Stimulated activated CD4-positive, alpha-beta T cell treated with anti-CD3 and anti-CD28 coated beads, Interleukin-4, amount 100 ng/mL, for 4 hours (primary cell): ENCODE measurements around the gene FOXO1.

Experiments
- DNase-seq, 2 experiments: peaks; one replicate each; pipeline ENCODE4 v3.0.0-alpha.2; 2020

Gene FOXO1

DNA sequence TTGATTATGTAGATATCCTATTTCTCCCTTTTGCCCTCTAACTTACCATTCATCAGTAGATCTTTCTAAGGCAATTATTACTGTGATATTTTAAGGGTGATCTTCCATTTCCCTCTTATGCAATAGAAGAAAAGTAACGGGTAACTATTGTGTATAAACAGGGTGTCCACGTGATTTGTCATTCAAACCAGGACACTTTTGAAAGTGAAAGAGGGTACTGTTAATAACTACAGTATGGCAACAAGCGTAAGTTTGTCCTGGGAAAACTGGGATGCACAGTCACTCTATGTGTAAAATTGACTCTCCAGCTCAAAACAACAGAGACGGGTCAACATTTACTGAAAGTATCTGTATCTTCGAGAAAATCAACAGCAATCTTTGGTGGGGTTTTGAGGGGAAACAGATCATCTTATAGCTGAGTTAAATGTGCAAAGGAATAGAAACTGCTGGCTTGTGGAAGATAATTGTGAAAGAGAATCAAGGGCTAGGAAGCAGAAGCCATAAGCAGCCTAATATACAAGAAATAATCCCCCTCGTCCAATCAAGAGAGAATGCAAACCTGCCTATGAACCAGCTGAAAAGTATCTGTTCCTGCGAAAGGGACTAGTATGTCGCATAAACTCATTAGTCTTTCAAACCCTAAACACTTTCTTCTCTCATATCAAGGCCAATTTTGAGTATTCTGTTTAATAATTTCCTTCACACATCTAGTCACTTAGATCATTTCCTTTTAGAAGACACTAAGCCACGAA, 126.7 kb downstream of the FOXO1 start:
- DNase-seq: no peak

DNA sequence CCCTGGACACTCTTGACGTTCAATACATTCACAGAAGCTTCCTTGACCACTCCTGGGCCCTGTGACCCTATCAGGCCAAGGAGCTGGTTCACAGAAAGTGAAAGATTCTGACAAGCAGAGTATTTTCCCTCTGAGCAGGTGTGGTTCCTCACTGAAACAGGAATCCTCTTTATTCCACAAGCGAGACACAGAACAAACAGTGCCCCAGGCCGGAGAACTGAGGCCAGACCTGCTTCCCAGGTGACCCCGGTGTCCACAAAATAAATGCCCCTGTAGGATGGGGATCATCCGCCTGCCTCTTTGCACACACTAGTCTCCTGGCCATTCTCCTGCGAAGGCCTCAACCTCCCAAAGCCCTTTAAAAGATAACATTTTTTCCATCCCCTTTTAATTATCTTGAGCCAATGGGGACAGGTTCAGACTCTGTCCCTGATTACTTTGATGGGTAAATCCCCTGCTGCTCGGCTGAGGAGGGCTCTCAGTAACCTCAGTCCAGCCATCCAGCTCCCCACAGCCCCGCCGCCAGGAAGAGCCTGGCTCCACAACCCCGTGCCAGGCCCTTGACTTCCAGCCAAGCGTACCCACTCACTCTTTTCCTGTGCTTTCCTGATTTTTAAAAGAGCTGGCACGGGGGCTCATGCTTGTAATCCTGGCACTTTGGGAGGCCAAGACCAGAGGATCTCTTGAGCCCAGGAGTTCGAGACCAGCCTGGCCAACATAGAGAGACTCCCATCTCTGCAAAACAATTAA, 129.1 kb downstream of the FOXO1 start:
- no peak for DNase-seq

DNA sequence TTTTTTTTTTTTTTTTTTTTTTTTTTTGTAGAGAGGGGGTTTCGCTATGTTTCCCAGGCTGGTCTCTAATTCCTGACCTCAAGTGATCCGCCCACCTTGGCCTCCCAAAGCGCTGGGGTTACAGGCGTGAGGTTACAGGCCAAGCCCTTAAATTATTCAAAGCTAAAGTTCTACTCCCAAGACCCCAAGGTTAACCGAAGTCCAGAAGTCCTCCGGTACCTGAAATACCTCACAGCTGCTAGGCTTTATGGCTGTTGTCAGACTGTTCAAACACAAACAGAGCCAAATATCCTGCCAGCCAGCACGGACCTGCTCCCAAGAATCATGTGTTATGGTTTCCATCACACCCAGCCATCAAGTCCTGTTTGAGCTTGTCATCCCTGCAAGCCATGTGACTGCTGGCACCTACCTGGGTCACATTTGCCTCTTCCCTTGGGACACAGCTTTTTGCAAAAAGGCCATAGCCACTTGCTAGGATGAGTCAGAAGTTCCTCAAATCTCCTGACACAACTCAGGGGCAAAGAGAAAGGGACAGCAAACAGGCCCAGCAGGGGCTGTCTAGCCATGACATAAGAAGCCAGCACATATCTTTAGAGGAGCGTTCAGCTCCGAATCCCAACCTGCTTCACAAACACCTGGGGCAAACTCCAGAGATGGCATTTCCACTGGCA, 129.9 kb downstream of the FOXO1 start:
- no peak for DNase-seq

DNA sequence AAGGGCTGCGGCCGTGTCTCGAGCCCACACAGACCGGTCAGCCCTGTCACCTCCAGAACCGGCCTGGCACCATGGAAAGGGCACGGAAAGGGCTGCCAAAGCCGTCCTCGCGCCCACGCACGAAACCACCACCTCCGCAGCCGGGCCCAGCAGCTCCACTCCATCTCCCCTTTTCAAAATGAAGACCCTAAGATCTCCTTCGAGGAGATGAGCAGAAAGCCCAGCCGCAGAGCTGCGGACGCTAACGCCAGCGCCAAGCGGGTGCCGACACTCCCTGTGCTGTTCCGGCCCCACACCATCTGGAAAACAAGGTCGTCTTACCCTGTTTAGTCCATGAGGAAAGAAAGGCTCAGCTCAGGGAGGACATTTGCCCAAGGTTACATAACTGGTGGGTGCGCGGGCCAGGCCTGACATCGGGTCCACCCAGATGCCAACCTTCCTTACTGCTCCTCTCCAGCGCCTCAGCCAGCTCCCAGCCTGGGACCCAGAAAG, 131.1 kb downstream of the FOXO1 start:
- no peak for DNase-seq

DNA sequence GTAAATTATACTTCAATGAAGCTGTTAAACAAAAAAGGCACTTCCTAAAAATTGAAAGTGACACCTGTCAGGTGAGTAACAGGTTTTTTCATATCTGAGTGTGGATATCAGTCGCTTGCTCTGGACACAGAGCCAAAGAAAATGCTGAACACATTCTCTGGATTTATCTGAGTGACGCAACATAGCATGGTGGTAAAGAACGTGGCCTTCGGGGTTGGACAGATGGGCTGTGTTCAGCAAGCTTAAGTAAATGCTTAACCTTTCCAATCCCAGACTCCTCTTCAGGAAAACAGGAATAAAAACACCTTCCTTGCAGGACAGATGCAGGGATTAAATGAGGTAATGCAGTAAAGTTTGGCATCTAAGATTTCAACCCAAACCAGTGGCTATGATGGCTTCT, 132.0 kb downstream of the FOXO1 start:
- no peak for DNase-seq

DNA sequence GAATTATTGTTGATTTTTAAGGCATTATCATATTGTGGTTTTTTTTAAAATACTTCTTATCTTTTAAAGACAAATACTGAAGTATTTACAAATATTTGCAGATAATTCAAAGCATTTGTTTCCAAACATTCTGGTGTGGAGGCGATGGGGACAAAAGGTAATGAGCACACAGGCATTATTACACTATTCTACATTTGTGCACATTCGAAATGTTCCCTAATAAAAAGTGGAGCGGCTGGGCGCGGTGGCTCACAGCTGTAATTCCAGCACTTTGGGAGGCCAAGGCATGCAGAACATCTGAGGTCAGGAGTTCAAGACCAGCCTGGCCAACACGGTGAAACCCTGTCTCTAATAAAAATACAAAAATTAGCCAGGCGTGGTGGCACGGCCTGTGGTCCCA, 133.4 kb downstream of the FOXO1 start:
- no peak for DNase-seq

DNA sequence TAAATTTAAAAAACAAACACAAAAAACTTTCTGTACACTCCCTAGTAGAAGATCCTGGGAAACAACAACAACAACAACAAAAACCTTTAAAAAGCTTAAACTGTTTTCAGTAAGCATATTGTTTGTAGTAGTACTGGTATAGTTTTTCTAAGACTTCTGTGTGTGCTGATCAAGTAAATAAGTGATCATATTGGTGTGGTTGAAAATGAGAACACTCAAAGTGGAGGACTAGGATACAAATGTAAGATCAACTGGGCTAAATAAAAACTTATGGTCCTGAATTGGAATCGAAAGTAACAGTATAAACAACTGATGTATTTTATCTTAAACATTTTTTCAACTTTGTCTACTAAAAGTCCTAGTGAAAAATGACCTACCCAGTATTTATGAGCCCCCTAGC, 135.5 kb downstream of the FOXO1 start:
- DNase-seq: no peak

DNA sequence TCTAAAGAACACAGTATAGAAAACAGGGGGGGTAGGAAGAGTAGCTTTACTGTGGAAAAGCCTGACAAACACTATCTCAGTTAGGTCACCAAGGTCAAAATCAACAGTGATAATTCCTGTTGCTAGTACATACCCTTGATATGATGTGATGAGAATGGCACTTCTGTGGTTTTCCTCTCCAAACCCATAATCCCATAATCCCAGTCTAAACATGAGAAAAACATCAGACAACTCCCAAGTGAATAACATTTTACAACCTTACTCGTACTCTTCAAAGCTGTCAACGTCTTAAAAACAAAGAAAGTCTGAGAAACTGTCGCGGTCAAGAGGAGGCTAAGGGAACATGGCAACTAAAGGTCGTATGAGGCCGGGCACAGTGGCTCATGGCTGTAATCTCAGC, 137.6 kb downstream of the FOXO1 start:
- DNase-seq: no peak

DNA sequence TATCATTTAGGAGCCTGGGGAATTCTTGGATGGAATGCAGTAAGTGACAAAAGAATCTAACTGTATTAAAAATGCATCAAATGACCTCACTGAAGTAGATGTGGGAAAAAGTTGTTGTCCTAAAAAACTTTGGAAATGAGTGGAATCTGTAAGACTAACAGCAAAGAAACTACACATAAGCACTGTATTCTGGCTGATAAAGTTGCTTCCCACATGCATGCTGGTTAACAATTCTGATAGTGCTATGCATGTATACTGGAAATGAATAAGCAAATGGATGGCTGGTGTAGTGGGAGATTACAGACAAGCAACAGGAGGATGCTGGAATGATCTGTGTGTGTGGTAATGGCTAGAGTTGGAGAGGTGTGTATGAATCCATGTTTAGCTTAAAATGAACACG, 138.5 kb downstream of the FOXO1 start:
- DNase-seq: no peak

DNA sequence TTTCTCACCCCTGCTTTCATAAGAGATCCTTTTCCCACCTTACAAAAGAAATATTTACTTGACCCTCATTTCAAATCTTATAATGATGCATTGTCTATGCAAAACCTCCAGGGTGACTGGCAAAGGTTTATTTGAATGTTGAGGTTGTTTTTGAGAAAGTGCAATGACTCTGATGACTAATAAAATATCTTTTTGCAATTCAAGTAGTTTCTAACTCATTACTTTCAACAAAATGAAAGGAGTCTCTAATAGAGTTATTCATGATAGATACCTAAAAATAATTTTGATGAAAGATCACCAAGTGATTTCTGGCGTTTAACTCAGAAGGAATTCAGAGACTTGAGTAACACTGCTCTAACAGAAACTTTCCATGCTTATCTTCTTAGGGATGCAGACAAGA, 144.2 kb downstream of the FOXO1 start:
- no peak for DNase-seq

DNA sequence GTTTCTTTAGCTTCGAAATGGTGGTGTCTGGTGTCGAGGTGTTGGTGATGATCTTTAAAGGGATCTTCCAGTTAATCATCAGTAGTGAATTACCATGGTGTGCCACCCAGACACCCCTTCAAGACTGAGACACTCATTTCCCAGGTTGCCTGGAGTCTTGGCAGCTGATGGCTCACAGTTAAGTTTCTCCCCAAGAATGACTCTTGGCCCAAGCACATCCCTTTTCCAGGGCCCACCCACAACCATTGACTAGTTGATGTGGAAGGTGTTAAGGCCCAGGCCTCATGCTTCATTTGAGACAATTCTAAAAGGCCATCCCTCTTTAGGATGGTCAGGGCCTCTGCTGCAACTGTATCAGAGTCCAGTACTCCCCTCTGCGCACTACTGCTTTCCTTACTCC, 145.5 kb downstream of the FOXO1 start:
- DNase-seq: no peak

DNA sequence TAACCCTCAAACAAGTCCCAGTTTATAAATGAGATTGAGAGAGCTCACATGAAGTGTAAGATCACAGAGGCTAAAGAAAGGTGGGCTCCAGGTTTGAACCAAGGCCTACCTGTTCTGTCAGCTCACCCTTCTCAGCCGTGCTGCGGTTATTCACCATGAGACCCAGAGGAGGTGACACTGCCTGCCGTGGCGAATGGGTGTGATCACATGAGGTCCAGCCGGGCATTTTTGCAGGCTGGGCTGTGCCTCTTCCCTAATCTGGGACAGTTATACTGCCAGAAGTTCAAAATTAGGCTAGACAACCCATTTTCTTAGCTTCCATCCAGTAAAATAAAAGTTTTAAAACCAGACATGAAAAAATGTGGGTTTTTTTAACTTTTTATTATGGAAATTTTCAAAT, 146.8 kb downstream of the FOXO1 start:
- DNase-seq: no peak

DNA sequence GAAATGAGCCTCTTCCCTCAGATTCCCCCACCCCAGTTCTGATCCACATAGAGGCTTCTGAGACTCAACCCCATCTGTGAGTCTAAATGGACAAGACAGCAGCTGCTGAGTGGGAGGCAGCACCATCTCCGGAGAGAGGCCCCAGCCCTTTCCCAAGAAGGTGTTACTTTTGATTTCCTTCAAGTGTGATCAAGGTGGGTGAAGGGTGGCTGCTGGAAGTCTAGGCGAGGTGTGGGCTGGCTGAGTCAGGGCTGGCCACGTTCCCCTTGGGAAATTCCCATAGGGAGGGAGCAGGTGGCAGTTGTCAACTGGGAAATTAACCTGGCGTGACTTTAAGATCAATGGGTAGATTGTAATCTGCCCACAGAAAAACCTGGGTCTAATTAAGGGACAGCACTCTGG, 148.0 kb downstream of the FOXO1 start:
- DNase-seq: peak; percentile 58 to 68

DNA sequence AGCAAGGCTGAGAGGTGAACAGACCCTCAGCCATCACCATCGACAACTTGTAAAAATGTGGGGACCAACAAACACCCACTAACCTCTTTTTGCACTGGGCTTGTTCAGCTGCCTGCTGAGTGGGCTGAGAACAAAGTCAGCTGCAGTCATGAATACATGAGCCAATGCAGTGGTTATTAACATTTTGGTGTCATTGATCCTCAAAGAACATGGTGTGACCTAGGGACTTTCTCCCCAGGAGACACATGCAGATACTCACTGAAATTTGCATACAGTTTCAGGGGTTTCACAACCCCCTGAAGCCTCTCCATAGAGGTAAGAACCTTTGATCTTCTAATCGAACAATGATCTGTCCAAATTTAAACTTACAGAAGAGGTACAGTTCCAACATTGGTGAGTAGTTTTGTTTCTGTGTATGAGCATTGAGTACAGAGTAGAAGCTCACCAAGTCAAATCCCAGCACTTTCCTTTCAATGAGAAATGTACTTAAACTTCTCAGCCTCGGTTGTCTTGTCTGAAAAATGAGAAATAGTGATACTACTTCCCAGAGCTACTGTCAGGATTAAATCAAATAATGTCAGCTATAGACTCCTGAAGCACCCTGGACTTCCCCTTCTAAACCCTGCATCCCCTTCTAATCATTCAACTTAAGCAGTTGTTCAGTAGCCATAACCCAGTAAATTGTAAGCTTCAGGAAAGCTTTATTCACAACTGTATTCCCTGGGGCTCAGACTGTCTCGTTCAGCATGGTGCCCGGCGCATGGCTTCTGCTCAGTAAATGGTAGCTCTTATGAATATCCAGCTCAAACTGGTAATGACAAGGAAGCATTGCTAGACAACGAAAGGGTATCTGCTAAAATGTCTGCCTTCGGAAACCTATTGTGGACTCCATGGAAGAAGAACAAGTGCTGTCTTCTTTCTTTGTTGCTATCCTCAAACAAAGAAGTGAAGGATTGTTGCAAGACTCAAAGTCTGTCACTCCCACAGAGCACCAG, 148.7 kb downstream of the FOXO1 start:
- DNase-seq: peak; percentile 6 to 10

DNA sequence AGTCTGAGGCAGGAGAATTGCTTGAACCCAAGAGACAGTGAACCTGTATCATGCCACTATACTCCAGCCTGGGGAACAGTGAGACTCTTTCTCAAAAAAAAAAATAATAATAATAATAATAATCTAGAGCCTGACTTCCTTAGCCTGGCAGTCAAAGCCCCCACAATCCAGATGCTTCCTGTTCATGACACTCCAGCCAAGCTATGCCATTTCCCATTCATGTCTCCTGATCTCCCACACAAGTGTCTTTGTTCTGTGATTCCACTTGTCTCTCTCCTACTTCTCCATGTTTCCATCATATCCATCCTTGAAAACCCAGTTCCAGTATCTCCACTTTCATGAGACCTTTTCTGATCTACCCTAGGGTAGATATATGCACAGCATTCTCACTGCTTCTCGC, 150.7 kb downstream of the FOXO1 start:
- DNase-seq: no peak

DNA sequence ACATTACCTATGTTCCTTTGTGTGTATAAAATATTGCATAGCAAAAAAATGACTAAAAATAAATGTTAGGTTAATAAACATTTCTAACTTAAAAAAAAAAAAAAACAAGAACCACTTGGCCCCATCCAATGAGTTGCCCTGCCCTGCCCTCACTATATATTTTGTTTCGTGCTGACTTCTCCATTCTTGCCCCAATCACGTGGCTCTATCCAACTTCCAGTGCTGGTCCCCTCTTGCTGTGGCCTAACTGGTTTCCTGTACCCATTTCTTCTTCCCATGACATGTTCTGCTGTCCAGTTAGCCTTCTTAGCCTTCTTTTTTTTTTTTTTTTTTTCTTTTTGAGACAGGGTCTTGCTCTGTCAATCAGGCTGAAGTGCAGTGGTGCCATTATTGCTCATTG, 151.6 kb downstream of the FOXO1 start:
- no peak for DNase-seq

DNA sequence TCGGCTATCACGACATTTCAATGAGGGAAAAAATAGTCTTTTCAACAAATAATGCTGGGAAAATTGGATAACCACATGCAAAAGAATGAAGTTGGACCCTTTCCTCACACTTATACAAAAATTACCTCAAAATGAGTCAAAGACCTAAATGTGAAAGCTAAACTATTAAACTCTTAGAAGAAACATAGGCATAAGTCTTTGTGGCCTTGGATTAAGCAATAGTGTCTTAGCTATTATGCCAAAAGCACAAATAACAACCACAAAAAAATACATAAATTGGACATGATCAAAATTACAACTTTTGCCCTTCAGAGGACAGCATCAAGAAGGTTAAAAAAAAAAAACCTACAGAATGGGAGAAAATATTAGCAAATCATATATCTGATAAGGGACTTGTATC, 156.6 kb downstream of the FOXO1 start:
- DNase-seq: no peak

DNA sequence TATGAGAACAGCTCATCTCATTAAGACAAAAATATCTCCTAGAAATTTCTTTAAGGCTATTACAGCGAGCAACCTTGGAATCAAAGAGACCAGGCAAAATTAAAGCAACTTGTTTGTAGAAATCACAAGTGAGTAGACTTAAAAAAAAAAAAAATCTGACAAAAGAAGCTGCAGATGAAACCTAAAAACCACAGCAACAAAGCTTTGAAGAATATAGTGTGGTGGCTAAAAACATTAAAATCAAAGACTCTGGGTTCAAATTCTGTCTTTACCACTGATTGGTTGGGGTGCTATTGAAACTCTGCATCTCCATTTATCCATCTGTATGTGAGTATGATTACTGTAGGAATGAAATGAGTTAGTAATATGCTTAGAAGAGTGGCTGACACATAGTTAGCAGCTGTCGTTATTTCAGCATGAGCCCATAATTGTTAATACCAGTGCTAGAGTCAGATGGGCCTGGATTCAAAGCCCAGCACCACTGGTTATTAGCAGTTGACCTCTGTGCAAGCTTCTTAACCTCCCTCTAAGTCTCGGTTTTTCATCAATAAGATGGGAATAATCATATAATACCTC, 157.6 kb downstream of the FOXO1 start:
- no peak for DNase-seq

DNA sequence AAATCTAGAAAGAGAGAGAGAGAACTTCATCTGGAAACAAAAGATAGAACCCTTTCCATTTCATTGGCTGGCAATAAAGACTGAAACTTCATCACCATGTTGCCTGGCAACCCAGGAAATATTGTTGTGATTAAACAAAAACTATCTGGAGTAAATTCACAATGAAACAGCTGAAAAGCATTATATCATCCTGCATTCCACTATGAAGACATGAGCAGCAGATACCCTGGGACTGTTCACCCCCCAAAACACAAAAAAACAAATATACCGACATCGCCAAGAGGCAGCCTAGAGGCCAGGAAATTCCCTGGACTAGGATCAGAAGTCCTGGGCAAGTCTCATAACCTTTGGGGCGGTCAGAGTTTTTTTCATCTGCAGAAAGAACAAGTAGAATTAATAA, 158.3 kb downstream of the FOXO1 start:
- no peak for DNase-seq

DNA sequence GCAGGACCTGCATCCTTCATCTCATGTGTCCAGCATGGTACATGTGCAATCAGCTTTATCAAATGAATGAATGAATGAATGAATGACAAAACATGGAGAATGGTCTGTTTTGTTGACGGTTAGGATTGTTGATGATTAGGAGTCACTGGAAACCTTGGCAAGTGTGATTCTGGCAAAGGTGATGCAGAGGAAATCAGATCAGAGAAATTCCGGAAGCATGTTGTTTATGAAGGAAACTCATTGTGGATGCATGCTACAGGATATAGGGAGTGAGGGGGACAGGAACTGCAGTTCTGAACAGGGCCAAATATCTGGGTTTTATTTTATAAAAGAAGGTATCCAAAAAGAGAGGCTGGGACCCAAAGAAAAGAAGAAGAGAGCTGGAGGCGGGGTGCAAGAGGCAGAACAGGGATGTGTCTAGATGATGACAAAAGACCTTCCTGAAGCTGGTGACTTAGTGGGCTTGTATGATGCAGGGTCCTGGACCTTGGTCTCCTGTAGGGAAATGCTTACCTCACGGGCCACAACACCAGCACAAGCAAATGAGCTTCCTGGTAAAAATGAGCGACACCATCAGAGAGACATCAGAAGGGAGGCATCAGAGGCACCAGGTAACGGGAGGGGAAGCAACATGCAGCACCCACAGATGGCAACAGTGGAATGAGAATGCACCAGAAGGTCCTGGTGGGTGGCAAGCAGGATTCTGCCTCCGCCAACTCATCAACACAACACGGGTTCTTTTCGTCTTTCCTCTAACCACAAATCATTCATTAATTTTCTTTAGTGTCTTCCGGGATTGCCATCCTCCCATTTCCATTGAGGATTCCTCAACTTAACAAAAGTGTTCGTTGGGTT, 159.6 kb downstream of the FOXO1 start:
- DNase-seq: no peak
